Ovary (tissue), 9 donors: ENCODE measurements around the gene ZNF598. TPM values are rescaled to one million over a fixed set of nuclear protein-coding genes. Genes with fewer than 3 reads are reported as not detected.

Experiments used
- DNase-seq, 5 donors: peaks; one replicate each; pipeline ENCODE4 v3.0.0-alpha.2; 2019 to 2020
- H3K27ac ChIP-seq, 2 donors: fragments of 200-600 bp; one replicate each; pipeline versions ENCODE4 v1.5.1 to v1.8.0; 2019 to 2022
- H3K27me3 ChIP-seq: fragments of 200-600 bp; one replicate; pipeline ENCODE4 v1.8.0; 2022
- H3K36me3 ChIP-seq: fragments of 200-600 bp; sonication (generic); one replicate; pipeline ENCODE4 v1.5.1; 2019
- H3K4me1 ChIP-seq: one replicate; pipeline ENCODE4 v1.8.1; 2013; ENCODE audit warnings: mild to moderate bottlenecking, moderate library complexity; ENCODE audit not compliant: insufficient read depth
- H3K4me3 ChIP-seq: fragments of 200-600 bp; sonication (generic); one replicate; pipeline ENCODE4 v1.5.1; 2017
- H3K9me3 ChIP-seq, 2 donors: fragments of 200-600 bp in 1 of 2; sonication (generic) in 1 of 2; one replicate each; pipeline versions ENCODE4 v1.5.1 to v1.8.1; 2013 to 2019; ENCODE audit warnings: mild to moderate bottlenecking in 1 of 2, moderate library complexity in 1 of 2
- EP300 ChIP-seq: sonication (generic); formaldehyde crosslinking; IDR thresholded peaks from one replicate; pipeline ENCODE4 v1.6.1; 2017; ENCODE audit warnings: antibody characterized with exemption
- POLR2A ChIP-seq: fragments of 450-650 bp; IDR thresholded peaks from one replicate; pipeline ENCODE4 v1.6.1; 2017; ENCODE audit warnings: antibody characterized with exemption, mild to moderate bottlenecking, moderate library complexity
- WGBS, 3 donors: extraction: QIAGEN DNeasy Blood & Tissue Kit in 1 of 3; methylation state at CpG; one replicate each; pipeline versions ENCODE4 v1.1.5 to v1.1.7; 2013 to 2017; 5-methylcytosine and 5-hydroxymethylcytosine counted together
- intact Hi-C, 4 donors: fragments of 100-400 bp; cut with DNase I; formaldehyde crosslinking; loops; one replicate each; pipeline versions ENCODE4 v1.11.0 to v1.15.1; 2022 to 2023
- polyA plus RNA-seq, 2 donors: library from polyadenylated mRNA; stranded (reverse); fragments of 200-250 nt in 1 of 2; fragments of 350-450 nt in 1 of 2; fragmentation: Illumina TruSeq in 1 of 2; extraction: RNeasy Lipid Tissue Mini Kit (QIAGEN cat#74804) in 1 of 2; gene quantifications; one replicate each; pipeline ENCODE4 v1.2.3, GENCODE V29; 2013 to 2014
- total RNA-seq, 7 donors: library from RNA; depleted of rRNA in 2 of 7; stranded (reverse); fragments of >200 nt in 2 of 7; fragmentation: NEBNext Ultra II Directional in 3 of 7; extraction: Animal tissue kit (Norgen Biotek cat#: 25700) in 3 of 7; gene quantifications; one replicate each; pipeline versions ENCODE4 v1.1.0 to v1.2.4, GENCODE V29; 2016 to 2023
- TF ChIP-seq, protein P1 (sequence below), 3 donors: fragments of 450-650 bp in 2 of 3; fragments of 200-600 bp in 1 of 3; IDR thresholded peaks; one replicate each; pipeline versions ENCODE4 v1.5.1 to v1.8.0; 2016 to 2022; ENCODE audit warnings: antibody characterized with exemption in 3 of 3, mild to moderate bottlenecking in 1 of 3
- donor health status: DM: no; HTN: no; CAD: no; lungs with moderate emphysema.
- donor health status: DM: no; HTN: no; CAD: no.
- donor health status: Bipolar disorder and iron deficiency.
- donor health status: DM: yes; HTN: yes; CAD: no.
- donor health status: DM: no; HTN: no; CAD: no.
- donor health status: DM: yes; HTN: yes; CAD: no.

The ZNF598 gene
- total and polyA plus RNA-seq, 9 donors, result 0.95 to 44.5 (median 30.3) TPM

DNA sequence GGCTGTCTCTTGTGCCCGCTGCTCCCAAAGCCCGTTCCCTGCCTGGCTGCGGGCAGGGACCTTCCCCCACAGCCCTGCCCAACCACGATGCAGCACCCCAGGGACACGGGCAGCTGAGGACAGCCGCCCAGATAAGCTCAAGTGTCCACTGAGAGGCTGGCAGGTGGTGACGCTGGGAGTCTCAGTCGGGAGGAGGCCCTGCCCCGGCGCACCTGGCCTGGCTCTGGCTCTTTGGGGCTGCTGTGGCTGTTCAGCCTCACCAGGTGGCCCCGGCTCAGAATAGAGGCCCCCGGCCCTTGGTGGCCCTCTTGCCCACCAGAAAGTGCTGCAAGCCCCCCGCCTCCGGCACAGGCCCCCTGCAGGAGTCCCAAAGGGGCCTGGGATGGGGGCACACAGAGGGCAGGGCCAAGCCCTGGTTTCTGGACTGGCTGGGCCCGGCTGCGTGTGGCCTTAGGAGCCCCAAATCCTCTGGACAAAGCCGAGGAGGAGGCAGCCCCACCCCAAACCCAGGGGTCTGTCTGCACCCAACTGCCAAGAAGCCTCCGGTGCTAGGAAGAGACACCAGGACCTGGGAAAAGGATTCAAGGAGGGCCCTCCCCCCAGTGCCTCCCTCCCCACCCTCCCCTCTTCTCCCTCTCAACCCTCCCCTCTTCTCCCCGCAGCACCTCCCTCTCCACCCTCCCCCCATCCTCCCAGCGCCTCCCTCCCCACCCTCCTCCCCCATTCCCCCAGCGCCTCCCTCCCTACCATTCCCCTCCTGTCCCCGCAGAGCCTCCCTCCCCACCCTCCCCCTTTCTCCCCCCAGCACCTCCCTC, 32.8 kb upstream of the ZNF598 start:
- Histone ChIP-seq H3K9me3 (no peaks in the 10 kb centered on the region), H3K4me3 (no peak overlapping the region), H3K36me3 (no peaks in the 10 kb centered on the region), H3K4me1 (peaks cover 43% of the 10 kb centered on the region), H3K27ac (peak overlapping the region; percentile 57 to 75), H3K27me3 (no peaks in the 10 kb centered on the region)
- TF ChIP-seq, protein P1, sequence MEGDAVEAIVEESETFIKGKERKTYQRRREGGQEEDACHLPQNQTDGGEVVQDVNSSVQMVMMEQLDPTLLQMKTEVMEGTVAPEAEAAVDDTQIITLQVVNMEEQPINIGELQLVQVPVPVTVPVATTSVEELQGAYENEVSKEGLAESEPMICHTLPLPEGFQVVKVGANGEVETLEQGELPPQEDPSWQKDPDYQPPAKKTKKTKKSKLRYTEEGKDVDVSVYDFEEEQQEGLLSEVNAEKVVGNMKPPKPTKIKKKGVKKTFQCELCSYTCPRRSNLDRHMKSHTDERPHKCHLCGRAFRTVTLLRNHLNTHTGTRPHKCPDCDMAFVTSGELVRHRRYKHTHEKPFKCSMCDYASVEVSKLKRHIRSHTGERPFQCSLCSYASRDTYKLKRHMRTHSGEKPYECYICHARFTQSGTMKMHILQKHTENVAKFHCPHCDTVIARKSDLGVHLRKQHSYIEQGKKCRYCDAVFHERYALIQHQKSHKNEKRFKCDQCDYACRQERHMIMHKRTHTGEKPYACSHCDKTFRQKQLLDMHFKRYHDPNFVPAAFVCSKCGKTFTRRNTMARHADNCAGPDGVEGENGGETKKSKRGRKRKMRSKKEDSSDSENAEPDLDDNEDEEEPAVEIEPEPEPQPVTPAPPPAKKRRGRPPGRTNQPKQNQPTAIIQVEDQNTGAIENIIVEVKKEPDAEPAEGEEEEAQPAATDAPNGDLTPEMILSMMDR (IDR thresholded peaks at IDR 0.05), result no peak
- TF ChIP-seq POLR2A (no peak), EP300 (no peak)
- intact Hi-C loops, result no loop called here
- peak in 4 of 5 donors; percentile 57 to 75 (median 64) for DNase-seq
- WGBS, 3 donors, result 54 to 65% (median 64%) methylated on average over 10 to 22 of the region's 22 CpGs

DNA sequence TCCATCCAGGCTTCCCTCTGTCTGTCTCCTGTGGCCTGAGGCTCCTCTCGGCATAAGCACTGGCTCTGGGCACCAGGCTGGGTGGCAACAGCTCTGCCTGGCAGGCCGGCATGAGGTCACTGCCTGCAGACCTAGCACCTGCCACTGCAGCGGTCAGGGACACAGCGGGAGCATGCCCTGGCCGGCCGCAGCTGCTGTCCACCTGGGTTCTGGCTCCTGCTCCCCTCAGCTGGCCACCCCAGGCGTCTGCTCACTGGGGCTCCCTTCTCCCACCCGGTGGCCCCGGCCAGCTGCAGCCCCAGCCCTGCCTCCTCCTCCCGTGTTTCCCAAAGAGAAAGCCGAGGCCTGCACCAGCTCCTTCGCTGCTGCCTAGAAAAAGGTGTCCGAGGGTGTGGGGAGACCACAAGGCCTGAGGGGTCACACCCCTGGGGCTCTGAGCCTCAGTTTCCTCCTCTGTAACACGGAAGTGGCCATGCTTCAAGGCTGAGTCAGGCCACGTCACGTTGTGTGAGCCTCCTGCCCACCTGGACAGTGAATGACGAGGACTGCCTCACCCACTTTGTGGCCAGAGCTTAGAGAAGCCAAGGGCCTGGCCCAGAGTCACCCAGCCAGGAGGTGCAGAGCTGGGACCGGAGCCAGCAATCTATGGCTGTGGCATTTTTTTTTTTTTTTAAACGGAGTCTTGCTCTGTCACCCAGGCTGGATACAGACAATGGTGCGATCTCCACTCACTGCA, 31.3 kb upstream of the ZNF598 start:
- Histone ChIP-seq H3K27ac (peak overlapping the region; percentile 22 to 92), H3K36me3 (no peaks in the 10 kb centered on the region), H3K4me1 (peaks cover 50% of the 10 kb centered on the region), H3K9me3 (no peaks in the 10 kb centered on the region), H3K27me3 (no peaks in the 10 kb centered on the region), H3K4me3 (no peak overlapping the region)
- intact Hi-C loops, result no loop called here
- DNase-seq, result peak in 1 of 5 donors; percentile 55
- WGBS, 3 donors, result 47 to 66% (median 62%) methylated on average over 18 to 20 of the region's 20 CpGs
- TF ChIP-seq, protein P1 (IDR thresholded peaks at IDR 0.05), result no peak
- TF ChIP-seq EP300 (no peak), POLR2A (no peak)

DNA sequence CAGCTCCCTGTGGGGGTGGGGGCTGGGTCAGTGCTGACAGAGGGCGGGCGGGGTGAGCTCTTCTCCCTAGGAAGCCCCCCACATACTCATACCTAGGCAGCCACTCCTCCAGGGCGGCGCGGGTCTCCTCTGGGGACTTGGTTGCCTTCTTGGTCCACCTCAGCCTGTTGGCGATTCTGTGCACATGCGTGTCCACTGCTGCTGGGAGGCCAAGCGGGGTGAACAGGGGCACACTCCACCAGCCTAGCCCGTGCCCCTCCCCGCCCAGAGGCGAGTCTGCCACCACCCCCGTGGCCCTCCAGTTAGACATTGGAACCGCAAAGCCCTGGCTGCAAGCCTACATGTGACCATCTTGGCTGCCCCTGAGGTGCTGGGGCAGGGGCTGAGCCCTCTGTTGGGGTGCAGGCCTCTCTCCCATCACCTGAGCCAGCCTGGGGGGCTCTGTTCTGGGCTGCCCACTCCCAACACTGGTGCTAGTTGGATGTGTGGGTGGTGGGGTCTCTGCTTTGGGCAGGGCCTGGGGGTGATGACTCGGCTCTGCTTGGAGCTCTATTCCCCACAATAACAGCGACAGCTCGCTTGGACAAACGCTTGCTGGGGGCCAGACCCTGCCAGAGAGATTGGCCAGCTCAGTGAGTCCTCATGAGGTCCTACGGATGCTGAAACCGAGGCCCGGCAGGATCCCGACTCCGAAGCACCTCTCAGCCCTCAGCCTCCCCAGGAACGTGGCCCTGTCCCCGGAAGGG, 30.6 kb upstream of the ZNF598 start:
- no peak overlapping the region for H3K4me3 ChIP-seq
- intact Hi-C loops, result no loop called here
- H3K27me3 ChIP-seq, result no peaks in the 10 kb centered on the region
- H3K36me3 ChIP-seq, result no peaks in the 10 kb centered on the region
- no peaks in the 10 kb centered on the region for H3K9me3 ChIP-seq
- H3K27ac ChIP-seq, result peak overlapping the region; percentile 75 to 92
- H3K4me1 ChIP-seq, result peaks cover 56% of the 10 kb centered on the region
- peak in 3 of 5 donors; percentile 62 to 63 (median 62) for DNase-seq
- WGBS, 3 donors, result 57 to 78% (median 76%) methylated on average over 24 of the region's 24 CpGs
- TF ChIP-seq POLR2A, result no peak
- TF ChIP-seq, protein P1 (IDR thresholded peaks at IDR 0.05), result no peak
- no peak for TF ChIP-seq EP300
